Myocyte (in vitro differentiated cells): ENCODE results near the gene CNN1. TPM values are rescaled to one million over a fixed set of nuclear protein-coding genes. Genes with fewer than 3 reads are reported as not detected.

ENCODE experiments used
- DNase-seq: peaks from one replicate; pipeline ENCODE4 v3.0.0-alpha.2; 2012; ENCODE audit warnings: low read depth
- polyA plus RNA-seq: library from polyadenylated mRNA; unstranded; fragments of >200 nt; gene quantifications from one replicate; pipeline ENCODE4 v1.2.1, GENCODE V29; 2012; ENCODE audit warnings: missing spikeins
- total RNA-seq: library from RNA; depleted of rRNA; stranded (reverse); fragments of >200 nt; gene quantifications from 2 replicates; pipeline ENCODE4 v1.2.3, GENCODE V29; 2014

The CNN1 gene
- total RNA-seq: 2.0 and 6.3 TPM in 2 replicates
- 0.66 TPM for polyA plus RNA-seq

DNA sequence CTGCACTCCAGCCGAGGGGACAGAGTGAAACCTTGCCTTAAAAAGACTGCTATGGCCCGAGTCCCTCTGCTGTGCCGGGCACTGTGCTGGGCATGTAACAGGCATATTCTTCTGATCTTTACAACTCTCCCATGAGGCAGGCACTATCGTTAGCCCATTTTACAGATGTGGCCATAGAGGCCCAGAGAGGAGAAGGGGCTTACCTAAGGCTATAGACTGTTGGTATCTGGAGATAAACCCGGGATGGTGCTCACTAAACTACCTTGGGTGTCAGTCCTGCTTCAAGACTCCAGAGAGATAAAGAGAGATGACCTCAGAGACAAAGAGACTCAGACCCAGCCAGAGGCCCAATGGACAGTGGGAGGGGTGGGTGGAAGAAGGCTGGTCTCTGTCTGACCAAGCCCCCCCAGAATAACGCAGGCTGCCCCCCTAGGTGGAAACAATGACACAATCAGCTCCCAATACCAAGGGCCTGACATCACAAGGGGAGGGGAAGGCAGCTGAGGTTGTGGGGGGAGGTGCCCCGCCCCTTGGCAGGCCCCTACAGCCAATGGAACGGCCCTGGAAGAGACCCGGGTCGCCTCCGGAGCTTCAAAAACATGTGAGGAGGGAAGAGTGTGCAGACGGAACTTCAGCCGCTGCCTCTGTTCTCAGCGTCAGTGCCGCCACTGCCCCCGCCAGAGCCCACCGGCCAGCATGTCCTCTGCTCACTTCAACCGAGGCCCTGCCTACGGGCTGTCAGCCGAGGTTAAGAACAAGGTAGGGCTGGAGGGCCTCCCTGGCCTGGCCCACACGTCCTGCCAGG is at the start of gene CNN1:
CNN1 (plus strand) TSS at position 620 of the 805 bp plus-strand sequence; CDS start at position 697, 77 bp downstream.
- no peak for DNase-seq

DNA sequence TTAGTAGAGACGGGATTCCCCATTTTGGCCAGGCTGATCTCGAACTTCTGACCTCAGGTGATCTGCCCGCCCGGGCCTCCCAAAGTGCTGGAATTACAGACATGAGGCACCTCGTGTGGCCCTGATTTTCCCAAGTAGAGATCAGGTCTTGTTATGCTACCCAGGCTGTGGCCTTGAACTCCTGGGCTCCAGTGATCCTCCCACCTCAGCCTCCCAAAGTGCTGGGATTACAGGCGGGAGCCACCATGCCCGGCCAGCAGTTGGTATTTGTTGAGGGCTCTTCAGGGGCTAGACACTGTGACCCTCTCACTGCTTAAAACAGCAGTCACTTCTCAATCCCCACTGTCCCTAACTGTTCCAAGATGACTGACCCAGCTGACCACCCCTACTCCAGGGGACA is 49.3 kb upstream of the CNN1 start:
- no peak for DNase-seq

DNA sequence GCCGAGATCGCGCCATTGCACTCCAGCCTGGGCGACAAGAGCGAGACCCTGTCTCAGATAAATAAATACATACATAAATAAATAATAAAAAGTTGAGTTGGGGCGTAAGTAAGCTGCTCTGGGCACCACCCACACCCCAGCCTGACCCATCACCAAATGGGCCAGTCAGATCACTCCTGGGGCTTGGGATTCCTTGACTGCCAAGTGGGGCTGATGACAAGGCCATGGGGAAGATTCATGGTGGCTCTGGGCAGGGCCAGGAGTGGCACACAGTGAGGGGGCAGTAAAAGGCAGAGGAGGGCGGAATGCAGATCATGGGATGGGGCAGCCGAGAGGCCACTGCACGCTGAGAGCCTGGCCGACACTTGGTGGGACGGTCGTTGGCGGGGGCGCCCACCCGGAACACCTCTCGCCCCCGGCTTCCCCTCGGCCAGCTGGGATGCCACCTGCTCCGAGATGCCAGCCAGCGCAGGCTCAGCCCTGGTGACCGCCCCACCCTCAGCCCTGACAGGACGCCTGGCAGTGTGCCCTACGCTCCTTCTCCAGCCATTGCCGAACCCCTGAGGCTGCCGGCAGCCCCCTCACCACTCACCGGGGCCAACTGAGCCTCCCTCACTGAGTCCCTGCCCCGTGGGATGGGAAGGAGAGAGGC is 43.9 kb upstream of the CNN1 start:
- DNase-seq: no peak

DNA sequence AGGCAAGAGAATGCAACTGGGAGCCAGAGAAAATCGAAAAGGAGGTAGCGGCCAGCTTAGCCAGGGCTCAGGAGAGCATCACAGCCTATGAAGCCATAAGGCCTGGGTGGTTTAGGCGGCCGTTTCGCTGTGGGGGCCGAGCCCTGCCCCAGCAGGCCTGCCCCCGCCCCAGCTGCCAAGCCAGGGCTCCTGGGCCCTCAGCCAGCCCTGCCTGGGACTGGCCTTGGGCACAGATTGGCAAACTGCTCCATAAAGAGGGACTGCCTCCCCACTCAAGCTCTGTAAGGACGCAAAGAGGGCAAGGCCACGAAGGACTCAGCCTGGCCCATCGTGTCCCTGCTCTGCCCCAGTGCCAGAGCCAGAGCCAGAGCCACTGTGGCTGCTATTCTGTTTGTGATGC is 43.2 kb upstream of the CNN1 start:
- DNase-seq: no peak

DNA sequence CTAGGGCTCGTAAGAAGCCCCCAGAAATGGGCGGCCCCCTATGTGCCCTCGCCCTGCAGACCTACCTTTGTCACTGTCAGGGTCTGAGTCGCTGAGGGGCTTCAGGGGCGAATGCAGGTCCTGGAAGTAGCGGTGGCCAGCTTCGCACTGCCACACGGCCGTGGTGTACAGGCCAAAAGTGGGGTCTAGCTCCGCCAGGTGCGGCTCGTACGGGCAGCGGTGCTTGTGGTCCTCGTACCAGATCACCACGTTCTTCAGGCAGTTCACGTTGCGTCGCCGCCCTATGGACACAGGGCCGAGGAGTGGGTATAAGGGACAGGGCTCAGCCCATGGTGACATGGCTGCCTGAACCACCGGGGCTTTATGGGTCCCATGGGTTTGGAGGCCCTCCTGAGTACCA is 42.8 kb upstream of the CNN1 start:
- no peak for DNase-seq

DNA sequence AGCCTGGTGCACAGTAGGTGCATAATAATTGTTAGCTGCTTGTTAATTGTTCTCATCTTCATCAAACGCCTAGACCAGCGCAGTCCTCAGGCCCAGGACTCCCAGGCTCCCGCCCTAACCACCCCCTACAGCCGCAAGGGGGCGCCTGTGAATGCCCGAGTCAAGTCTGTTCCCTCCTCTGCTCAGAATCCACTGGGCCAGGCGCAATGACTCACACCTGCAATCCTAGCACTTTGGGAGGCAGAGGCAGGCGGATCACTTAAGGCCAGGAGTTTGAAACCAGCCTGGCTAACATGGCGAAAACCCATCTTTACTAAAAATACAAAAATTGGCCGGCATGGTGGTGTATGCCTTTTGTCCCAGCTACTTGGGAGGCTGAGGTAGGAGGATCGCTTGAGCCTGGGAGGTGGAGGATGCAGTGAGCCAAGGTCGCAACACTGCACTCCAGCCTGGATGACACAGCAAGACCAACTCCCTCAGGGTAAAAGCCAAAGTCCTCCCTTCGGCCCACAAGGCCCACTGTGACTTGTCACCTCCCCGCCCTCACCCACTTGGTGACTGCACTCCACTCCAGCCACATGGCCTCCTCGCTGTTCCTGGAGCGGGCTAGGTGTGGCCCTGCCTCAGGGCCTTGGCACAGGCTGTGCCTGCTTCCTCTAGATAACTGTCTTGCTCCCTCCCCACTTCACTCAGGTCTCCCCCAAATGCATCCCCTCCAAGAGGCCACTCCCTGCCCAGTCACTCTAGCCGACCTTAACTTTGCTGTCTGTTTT is 42.1 kb upstream of the CNN1 start:
- peak; percentile 64 for DNase-seq

DNA sequence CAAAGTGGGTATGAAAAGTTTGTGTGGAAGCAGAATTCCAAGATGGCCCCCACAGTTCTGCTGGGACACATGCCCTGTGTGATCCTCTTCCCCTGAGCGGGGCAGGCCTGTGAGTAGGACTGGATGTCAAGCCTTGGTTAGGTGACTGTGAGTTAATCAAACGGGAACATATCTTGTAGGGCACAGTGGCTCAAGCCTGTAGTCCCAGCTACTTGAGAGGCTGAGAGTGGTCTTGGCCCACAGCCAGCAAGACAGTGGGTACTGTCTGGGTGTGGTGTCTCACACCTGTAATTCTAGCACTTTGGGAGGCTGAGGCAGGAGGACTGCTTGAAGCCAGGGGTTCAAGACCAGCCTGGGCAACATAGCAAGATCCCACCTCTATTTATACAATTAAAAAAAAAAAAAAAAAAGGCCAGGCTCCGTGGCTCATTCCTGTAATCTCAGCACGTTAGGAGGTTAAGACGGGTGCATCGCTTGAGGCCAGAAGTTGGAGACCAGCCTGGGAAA is 39.4 kb upstream of the CNN1 start:
- DNase-seq: no peak

DNA sequence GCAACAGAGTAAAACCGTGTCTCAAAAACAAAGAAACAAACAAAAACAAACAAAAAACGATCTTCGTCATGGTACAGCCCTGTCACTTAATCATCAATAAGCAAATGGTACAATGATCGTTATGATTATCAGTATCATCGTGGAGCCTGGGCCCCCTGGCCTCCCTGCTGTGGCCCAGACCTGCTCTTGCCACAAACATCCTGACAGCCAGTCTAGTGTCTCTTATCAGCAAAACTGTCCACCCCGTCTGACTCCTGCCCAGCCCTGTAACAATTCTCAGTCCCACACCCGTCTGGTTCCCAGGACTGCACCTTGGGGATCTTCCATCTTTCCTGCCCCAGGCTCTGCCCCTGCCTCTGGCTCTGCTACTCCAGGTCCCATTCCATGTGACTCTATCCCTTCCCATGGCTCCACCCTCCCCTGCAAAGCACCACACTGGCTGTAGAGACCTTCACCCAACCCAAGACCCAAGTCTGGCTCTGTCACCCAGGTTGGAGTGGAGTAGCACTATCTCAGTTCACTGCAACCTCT is 38.7 kb upstream of the CNN1 start:
- no peak for DNase-seq

DNA sequence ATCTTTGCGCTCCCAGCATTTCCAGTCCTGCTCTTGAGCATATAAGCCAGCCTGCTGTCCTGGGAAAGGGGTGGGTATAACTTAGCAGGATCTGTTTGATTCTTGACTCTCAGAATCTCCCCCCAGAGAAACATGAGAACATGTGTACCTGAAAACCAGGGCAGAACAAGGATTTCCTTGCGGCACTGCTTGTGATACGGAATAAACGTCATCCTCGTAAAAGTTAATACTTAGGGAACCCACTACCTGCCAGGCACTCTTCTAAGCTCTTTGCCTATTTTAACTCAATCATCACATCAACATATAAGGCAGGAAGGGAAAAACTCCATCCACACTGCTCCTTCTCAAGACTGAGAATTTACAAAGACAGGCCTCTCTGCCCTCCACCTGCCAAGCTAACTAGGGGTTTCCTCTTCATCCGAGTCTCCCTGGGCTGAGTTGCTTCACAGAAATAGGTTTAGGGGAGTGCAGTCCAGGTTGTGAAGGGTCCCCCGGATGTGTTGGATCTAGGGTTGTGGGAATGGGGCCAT is 34.1 kb upstream of the CNN1 start:
- no peak for DNase-seq

DNA sequence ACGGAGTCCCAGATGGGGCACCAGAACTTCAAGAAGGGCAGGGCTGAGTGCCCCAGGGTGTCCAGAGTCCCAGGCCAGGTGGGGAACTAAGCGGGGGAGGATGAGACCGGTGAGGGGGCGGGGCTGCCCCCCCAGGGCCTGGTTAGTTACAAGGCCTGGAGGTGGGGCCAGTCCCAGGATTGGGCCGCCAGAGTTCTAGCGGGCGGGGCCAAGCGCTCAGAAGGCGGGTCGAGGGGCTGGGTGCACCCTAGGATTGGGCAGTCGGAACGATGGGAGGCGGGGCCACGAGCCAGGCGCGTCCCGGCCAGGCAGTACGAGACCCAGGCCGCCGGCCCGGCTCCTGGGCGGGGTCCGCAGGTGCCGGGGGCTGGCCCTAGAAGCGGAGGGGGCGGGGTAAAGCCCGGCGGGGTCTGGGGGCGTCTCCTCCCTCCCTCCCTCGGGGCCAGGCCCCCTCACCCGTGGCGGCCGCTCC is 33.6 kb upstream of the CNN1 start:
- DNase-seq: peak; percentile 95

DNA sequence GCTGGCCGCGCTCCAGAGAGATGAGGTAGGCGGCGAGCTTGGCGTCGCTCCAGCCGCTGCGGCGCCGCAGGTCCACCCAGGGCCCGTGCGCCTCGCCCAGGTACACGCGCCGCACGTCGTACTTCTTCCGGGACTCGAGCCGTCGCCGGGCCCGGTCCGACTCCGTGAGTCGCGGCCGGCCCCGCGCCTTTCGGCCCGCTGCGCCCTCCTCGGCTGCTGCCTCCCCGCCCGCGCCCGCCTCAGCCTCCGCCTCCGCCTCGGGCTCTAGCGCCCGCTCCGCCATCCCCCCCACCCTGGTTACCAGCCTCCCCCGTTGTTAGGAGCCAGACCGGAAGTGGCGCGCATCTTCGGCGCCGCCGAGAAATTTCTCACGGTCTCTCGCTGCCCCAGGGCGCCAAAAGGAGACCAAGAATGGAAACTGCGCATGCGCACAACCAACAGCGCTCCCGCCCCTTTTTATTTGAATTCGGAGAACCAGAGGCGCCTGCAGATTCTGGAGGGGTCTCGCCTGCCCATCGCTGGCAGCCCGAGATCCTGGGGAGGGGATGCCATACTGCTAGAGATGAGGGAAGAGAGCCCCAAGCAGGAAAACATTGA is 33.0 kb upstream of the CNN1 start, which contains the start of gene ZNF653:
ZNF653 (minus strand) TSS at position 336 of the 597 bp plus-strand sequence; CDS start at position 283, 53 bp downstream.
- DNase-seq: peak; percentile 96

DNA sequence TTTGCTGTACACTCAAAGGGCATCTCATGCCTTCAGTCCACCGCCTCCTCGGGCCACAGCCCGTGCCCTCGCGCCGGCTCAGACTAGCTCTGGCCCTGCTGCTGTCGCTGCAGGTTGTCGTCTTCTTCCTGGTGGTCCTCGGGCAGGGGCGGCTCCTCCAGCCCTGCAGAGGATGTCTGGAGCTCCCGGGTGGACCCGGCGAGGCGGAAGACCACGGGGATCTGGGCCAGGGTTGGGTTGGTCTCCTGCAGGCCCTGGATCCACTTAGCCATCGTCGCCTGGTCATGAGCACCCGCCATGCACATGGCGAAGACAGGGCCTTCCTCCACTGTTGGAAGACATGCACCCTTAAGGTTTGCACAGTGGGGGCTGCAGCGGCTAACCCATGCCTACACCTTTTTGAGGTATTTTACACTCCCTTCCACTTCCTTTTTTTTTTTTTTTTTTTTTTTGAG is 32.5 kb upstream of the CNN1 start:
- no peak for DNase-seq

DNA sequence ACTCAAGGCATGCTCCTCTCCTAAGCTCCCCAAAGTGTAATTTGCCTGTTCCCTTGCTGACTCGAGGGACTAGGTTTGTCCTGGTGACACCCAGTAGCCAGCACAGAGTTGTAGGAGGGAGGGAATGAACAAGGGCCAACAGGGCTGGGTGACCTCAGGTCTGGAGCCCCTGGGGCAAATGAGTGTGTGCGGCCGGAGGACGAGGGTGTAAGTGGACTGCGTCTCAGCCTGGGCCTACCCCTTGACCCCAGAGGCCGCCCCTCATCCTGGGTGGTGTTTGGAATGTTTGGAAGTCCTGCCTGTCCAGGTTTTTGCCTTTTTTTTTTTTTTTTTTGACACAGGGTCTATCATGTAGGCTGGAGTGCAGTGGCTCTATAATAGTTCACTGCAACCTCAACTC is 31.7 kb upstream of the CNN1 start:
- no peak for DNase-seq

DNA sequence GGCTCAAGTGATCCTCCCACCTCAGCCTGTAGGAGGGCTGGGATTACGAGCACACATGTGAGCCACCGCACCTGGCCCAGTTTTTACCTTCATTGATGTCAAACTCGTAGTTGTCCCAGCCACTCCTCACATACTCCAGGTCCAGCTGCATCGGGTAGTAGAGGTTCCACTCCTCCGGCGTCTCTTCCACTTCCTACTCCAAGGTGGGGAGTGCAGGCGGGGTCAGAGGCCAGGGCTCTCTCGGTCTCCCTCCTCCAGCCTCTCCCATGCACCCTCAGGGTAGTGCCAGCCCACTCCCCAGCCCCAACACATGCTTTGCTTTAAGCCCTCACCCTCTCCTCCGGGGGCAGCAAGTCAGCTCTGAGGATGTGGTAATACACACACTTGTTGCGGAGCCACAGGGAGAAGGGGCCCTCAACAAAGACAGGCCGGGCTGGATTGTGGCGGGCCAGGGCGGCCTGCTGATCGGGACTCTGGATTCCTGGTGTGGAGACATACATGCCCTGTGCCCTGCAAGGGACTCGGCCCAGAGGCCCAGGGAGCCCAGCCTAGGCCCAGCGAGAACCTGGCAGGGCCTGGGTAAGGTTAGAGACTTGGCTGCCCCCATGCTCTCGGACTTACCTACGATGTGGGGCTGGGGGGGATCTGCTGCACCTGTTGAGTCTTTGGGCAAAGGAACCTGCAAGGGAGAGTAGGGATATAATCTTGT is 31.1 kb upstream of the CNN1 start:
- DNase-seq: no peak

DNA sequence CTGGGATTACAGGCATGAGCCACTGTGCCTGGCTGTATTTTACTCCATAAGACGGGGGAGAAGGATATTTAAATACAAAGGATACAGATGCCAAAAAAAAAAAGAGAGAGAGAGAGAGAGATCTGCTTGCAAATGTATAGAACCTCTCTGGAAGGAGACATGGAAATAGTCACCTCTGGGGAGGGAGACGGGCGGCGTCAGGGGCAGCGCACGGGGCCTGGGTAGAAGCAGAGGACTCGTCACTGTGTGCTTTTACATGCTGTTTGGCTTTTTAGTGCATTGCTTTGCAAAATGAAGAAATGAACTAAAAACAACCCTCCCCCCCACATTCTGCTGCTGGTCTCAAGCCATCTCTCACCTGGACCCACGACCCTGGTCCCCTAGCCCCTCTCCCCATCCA is 28.2 kb upstream of the CNN1 start:
- DNase-seq: no peak

DNA sequence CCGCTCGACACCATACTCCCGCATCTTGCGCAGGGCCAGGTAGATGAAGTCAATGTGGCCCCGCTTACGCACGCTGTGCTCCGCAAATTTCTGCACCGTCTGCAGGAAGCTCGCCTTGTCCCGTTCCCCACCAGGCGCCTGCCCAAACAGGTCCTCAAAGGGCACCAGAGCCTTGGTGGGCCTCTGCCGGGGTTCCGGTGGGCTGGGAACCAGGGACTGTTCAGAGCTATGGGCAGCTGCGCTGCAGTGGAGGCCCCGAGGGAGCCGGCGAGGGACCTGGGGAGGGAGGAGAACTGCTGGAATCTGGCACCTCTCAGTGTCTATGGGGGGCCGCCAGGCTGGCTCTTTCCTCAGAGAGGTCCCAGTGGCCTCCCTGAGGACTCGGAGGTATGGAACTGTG is 24.7 kb upstream of the CNN1 start:
- no peak for DNase-seq

DNA sequence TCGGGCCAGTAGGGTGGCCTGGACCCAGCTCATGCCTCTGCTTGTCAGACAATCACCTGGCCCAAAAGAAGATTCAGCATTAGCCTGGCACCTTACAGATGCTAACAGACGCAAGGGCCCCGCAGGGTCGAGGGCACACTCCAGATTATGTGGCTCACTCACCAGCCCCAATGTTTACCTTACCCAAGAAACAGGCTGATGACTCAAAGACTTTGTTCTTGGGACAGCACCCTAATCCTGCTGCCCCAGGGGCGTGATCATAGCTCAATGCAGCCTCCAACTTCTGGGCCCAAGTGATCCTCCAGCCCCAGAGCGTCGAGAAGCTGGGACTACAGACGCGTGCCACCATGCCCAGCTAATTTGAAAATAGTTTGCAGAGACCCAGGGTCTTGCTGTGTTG is 19.5 kb upstream of the CNN1 start:
- DNase-seq: no peak

DNA sequence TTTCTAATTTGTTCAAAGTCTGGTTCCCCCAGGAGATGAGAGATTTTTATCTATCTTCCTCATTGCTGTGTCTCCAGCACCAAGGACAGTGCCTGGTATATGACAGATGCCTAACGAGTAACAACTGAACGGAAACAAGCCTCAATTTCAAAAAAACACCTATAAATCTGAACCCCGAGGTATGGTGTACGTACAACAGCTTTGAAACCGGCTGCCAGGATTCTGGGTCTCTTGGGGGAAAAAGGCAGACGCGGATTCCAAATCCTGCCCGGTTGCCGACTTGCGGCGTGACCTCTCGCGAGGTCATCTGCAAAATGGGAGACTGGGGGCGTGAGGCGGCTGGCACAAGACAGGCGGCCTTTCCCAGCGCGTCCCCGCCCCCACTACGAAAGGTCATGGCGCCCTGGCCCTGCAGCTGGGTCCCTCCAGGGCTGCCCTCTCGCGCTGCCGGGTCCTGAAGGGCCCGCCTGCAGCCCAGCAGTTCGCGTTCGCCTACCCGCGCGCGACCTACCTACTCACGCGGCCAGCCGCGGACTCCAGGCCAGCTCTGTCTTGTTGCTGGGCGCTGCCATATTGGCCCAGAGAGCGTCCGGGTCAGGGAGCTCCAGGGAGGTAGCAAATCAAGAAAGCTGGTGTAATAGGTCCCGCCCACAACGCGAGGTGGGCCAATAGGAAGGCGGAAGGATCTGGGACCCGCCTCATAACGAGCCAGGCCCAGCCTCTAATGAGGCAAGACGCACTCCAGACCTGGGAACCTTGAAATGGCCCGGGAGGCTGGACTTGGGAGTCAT is 9.9 kb upstream of the CNN1 start, which contains the start of gene ECSIT:
ECSIT (minus strand) TSS at position 584 of the 791 bp plus-strand sequence. CDS start 9,964 bp downstream, outside the sequence.
- DNase-seq: peak; percentile 99

DNA sequence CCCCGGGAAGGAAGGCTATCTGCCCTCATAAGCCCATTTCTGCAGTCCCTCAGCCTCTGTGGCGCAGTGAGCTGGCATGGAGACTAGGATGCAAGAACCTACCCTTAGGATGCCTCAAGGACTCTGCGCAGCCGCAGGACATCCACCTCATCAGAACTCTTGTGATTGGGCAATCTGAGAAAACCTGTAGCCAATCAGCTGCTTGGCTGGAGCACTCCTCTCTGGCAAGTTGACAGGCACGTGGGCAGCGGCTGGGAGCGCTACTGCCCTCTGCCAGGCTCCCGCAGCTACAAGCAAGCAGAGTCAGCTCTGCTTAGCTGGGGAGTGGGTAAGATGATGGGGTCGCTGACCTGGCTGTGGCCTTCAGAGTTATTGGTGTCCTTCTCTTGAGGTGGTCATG is 8.2 kb upstream of the CNN1 start:
- peak; percentile 32 for DNase-seq
